Ovary (tissue), 9 donors: ENCODE results near the gene MGME1. TPM values are rescaled to one million over a fixed set of nuclear protein-coding genes. Genes with fewer than 3 reads are reported as not detected.

Experiments
- DNase-seq, 5 donors: peaks; one replicate each; pipeline ENCODE4 v3.0.0-alpha.2; 2019 to 2020
- H3K27ac ChIP-seq, 2 donors: fragments of 200-600 bp; one replicate each; pipeline versions ENCODE4 v1.5.1 to v1.8.0; 2019 to 2022
- H3K27me3 ChIP-seq: fragments of 200-600 bp; one replicate; pipeline ENCODE4 v1.8.0; 2022
- H3K36me3 ChIP-seq: fragments of 200-600 bp; sonication (generic); one replicate; pipeline ENCODE4 v1.5.1; 2019
- H3K4me1 ChIP-seq: one replicate; pipeline ENCODE4 v1.8.1; 2013; ENCODE audit warnings: mild to moderate bottlenecking, moderate library complexity; ENCODE audit not compliant: insufficient read depth
- H3K4me3 ChIP-seq: fragments of 200-600 bp; sonication (generic); one replicate; pipeline ENCODE4 v1.5.1; 2017
- H3K9me3 ChIP-seq, 2 donors: fragments of 200-600 bp in 1 of 2; sonication (generic) in 1 of 2; one replicate each; pipeline versions ENCODE4 v1.5.1 to v1.8.1; 2013 to 2019; ENCODE audit warnings: mild to moderate bottlenecking in 1 of 2, moderate library complexity in 1 of 2
- CTCF ChIP-seq, 3 donors: fragments of 450-650 bp in 2 of 3; fragments of 200-600 bp in 1 of 3; IDR thresholded peaks; one replicate each; pipeline versions ENCODE4 v1.5.1 to v1.8.0; 2016 to 2022; ENCODE audit warnings: antibody characterized with exemption in 3 of 3, mild to moderate bottlenecking in 1 of 3
- EP300 ChIP-seq: sonication (generic); formaldehyde crosslinking; IDR thresholded peaks from one replicate; pipeline ENCODE4 v1.6.1; 2017; ENCODE audit warnings: antibody characterized with exemption
- POLR2A ChIP-seq: fragments of 450-650 bp; IDR thresholded peaks from one replicate; pipeline ENCODE4 v1.6.1; 2017; ENCODE audit warnings: antibody characterized with exemption, mild to moderate bottlenecking, moderate library complexity
- WGBS, 3 donors: extraction: QIAGEN DNeasy Blood & Tissue Kit in 1 of 3; methylation state at CpG; one replicate each; pipeline versions ENCODE4 v1.1.5 to v1.1.7; 2013 to 2017; 5-methylcytosine and 5-hydroxymethylcytosine counted together
- intact Hi-C, 4 donors: fragments of 100-400 bp; cut with DNase I; formaldehyde crosslinking; loops; one replicate each; pipeline versions ENCODE4 v1.11.0 to v1.15.1; 2022 to 2023
- polyA plus RNA-seq, 2 donors: library from polyadenylated mRNA; stranded (reverse); fragments of 200-250 nt in 1 of 2; fragments of 350-450 nt in 1 of 2; fragmentation: Illumina TruSeq in 1 of 2; extraction: RNeasy Lipid Tissue Mini Kit (QIAGEN cat#74804) in 1 of 2; gene quantifications; one replicate each; pipeline ENCODE4 v1.2.3, GENCODE V29; 2013 to 2014
- total RNA-seq, 7 donors: library from RNA; depleted of rRNA in 2 of 7; stranded (reverse); fragments of >200 nt in 2 of 7; fragmentation: NEBNext Ultra II Directional in 3 of 7; extraction: Animal tissue kit (Norgen Biotek cat#: 25700) in 3 of 7; gene quantifications; one replicate each; pipeline versions ENCODE4 v1.1.0 to v1.2.4, GENCODE V29; 2016 to 2023
- donor health status: DM: no; HTN: no; CAD: no; lungs with moderate emphysema.
- donor health status: DM: no; HTN: no; CAD: no.
- donor health status: Bipolar disorder and iron deficiency.
- donor health status: DM: yes; HTN: yes; CAD: no.
- donor health status: DM: no; HTN: no; CAD: no.
- donor health status: DM: yes; HTN: yes; CAD: no.

The MGME1 gene
- total and polyA plus RNA-seq, 9 donors: 5.1 to 11.9 (median 8.3) TPM

GRCh38 chr20:18011482-18011881 is 42.7 kb downstream of the MGME1 start:
- intact Hi-C loops: no loop called here
- 89 to 92% (median 89%) methylated on average over 14 of the region's 14 CpGs for WGBS, 3 donors

GRCh38 chr20:18011951-18012645 is 43.3 kb downstream of the MGME1 start:
- no peaks in the 10 kb centered on the region for H3K9me3 ChIP-seq
- H3K27ac ChIP-seq: no peak overlapping the region
- H3K4me3 ChIP-seq: no peak overlapping the region
- TF ChIP-seq POLR2A: no peak
- TF ChIP-seq EP300: no peak
- no peak for TF ChIP-seq CTCF (IDR thresholded peaks at IDR 0.05)
- H3K27me3 ChIP-seq: no peaks in the 10 kb centered on the region
- peaks cover 2% of the 10 kb centered on the region for H3K4me1 ChIP-seq
- intact Hi-C loops: no loop called here
- 90 to 94% (median 91%) methylated on average over 21 of the region's 21 CpGs for WGBS, 3 donors
- no peaks in the 10 kb centered on the region for H3K36me3 ChIP-seq
- DNase-seq: no peak

More at GRCh38 chr20:18011482-18011881, 42.7 kb downstream of the MGME1 start:
- H3K9me3 ChIP-seq: no peaks in the 10 kb centered on the region
- no peak for DNase-seq
- TF ChIP-seq CTCF (IDR thresholded peaks at IDR 0.05): no peak
- TF ChIP-seq POLR2A: no peak
- no peak for TF ChIP-seq EP300
- H3K27ac ChIP-seq: no peak overlapping the region
- no peaks in the 10 kb centered on the region for H3K27me3 ChIP-seq
- no peak overlapping the region for H3K4me3 ChIP-seq
- no peaks in the 10 kb centered on the region for H3K36me3 ChIP-seq
- H3K4me1 ChIP-seq: peaks cover 2% of the 10 kb centered on the region

GRCh38 chr20:18012901-18013300 is 44.1 kb downstream of the MGME1 start:
- H3K4me3 ChIP-seq: no peak overlapping the region
- 95 to 100% (median 98%) methylated on average over 2 of the region's 2 CpGs for WGBS, 3 donors

GRCh38 chr20:18014411-18014810 is 45.6 kb downstream of the MGME1 start:
- WGBS, 3 donors: 70 to 74% (median 74%) methylated on average over 6 of the region's 6 CpGs
- TF ChIP-seq CTCF (IDR thresholded peaks at IDR 0.05) (no peak), POLR2A (no peak), EP300 (no peak)
- no peaks in the 10 kb centered on the region for H3K4me1 ChIP-seq
- H3K27ac ChIP-seq: no peak overlapping the region
- DNase-seq: no peak
- no peak overlapping the region for H3K4me3 ChIP-seq
- intact Hi-C loops: no loop called here
- no peaks in the 10 kb centered on the region for H3K36me3 ChIP-seq
- H3K9me3 ChIP-seq: no peaks in the 10 kb centered on the region
- no peaks in the 10 kb centered on the region for H3K27me3 ChIP-seq

More at GRCh38 chr20:18012901-18013300, 44.1 kb downstream of the MGME1 start:
- intact Hi-C loops: no loop called here
- Histone ChIP-seq H3K4me1 (no peaks in the 10 kb centered on the region), H3K36me3 (no peaks in the 10 kb centered on the region), H3K27me3 (no peaks in the 10 kb centered on the region), H3K27ac (no peak overlapping the region), H3K9me3 (no peaks in the 10 kb centered on the region)
- DNase-seq: no peak
- TF ChIP-seq POLR2A (no peak), CTCF (IDR thresholded peaks at IDR 0.05) (no peak), EP300 (no peak)
